Naive thymus-derived CD4-positive, alpha-beta T cell (primary cell): ENCODE measurements around the gene PPP1R3D. TPM values are rescaled to one million over a fixed set of nuclear protein-coding genes. Genes with fewer than 3 reads are reported as not detected.

ENCODE experiments used
- ATAC-seq: fragments of 150-1000 bp; cut with Tn5 transposase; 2 replicates; pipeline ENCODE4 v1.10.0; 2021; ENCODE audit warnings: mild to moderate bottlenecking, moderate library complexity
- CTCF ChIA-PET: fragments of 350-600 bp; sonication (Branson Sonifier 250); formaldehyde crosslinking; loops from one replicate; lab custom pipeline; 2021; ENCODE audit warnings: antibody characterized with exemption; lab: Charles Lee
- POLR2A ChIA-PET: fragments of 350-600 bp; sonication (Branson Sonifier 250); formaldehyde crosslinking; loops from one replicate; lab custom pipeline; 2021; ENCODE audit warnings: antibody characterized with exemption, inconsistent platforms; lab: Charles Lee
- DNase-seq, 9 donors: peaks; one replicate each; pipeline versions ENCODE4 v3.0.0 to v3.0.0-alpha.2; 2020 to 2022; ENCODE audit warnings: mixed read lengths in 1 of 9
- H3K27ac ChIP-seq: one replicate; pipeline ENCODE4 v1.7.0; 2013; ENCODE audit warnings: mild to moderate bottlenecking, low read depth, low read length, moderate library complexity
- H3K27me3 ChIP-seq, 2 donors: one replicate each; pipeline ENCODE4 v1.7.0; 2013; ENCODE audit warnings: low read length in 2 of 2, mild to moderate bottlenecking in 2 of 2, moderate library complexity in 2 of 2; ENCODE audit not compliant: control insufficient read depth in 2 of 2, insufficient read depth in 2 of 2
- H3K36me3 ChIP-seq, 3 experiments: 1 replicate in 2 of 3; 2 replicates in 1 of 3; pipeline ENCODE4 v1.7.0; 2013; ENCODE audit warnings: low read length in 3 of 3, mild to moderate bottlenecking in 3 of 3, moderate library complexity in 1 of 3; ENCODE audit not compliant: insufficient read depth in 3 of 3, control insufficient read depth in 2 of 3
- H3K4me1 ChIP-seq, 2 donors: one replicate each; pipeline ENCODE4 v1.7.0; 2013; ENCODE audit warnings: low read length in 2 of 2, mild to moderate bottlenecking in 2 of 2, moderate library complexity in 1 of 2; ENCODE audit not compliant: control insufficient read depth in 2 of 2, insufficient read depth in 2 of 2
- H3K4me3 ChIP-seq: 2 replicates; pipeline ENCODE4 v1.7.0; 2013; ENCODE audit warnings: mild to moderate bottlenecking, low read length
- H3K9me3 ChIP-seq, 3 experiments: 1 replicate in 2 of 3; 2 replicates in 1 of 3; pipeline ENCODE4 v1.7.0; 2013; ENCODE audit warnings: low read length in 3 of 3; ENCODE audit not compliant: control insufficient read depth in 2 of 3
- H3K27ac Mint-ChIP-seq, 9 donors: one replicate each; pipeline ENCODE4 v1.8.0; 2020 to 2022; ENCODE audit warnings: mixed read lengths in 9 of 9, mild to moderate bottlenecking in 8 of 9, moderate library complexity in 5 of 9, inconsistent platforms in 2 of 9
- H3K27me3 Mint-ChIP-seq, 5 donors: one replicate each; pipeline ENCODE4 v1.8.0; 2021 to 2022; ENCODE audit warnings: mixed read lengths in 5 of 5, mild to moderate bottlenecking in 1 of 5
- H3K36me3 Mint-ChIP-seq, 5 donors: one replicate each; pipeline ENCODE4 v1.8.0; 2020 to 2022; ENCODE audit warnings: mixed read lengths in 5 of 5, mild to moderate bottlenecking in 3 of 5, inconsistent platforms in 1 of 5
- H3K4me1 Mint-ChIP-seq, 7 donors: one replicate each; pipeline ENCODE4 v1.8.0; 2020 to 2022; ENCODE audit warnings: mixed read lengths in 7 of 7, mild to moderate bottlenecking in 3 of 7, inconsistent platforms in 1 of 7
- H3K4me3 Mint-ChIP-seq, 10 donors: one replicate each; pipeline ENCODE4 v1.8.0; 2020 to 2022; ENCODE audit warnings: mild to moderate bottlenecking in 10 of 10, mixed read lengths in 10 of 10, moderate library complexity in 6 of 10, inconsistent platforms in 2 of 10
- H3K9me3 Mint-ChIP-seq, 11 donors: one replicate each; pipeline ENCODE4 v1.8.0; 2020 to 2022; ENCODE audit warnings: mixed read lengths in 11 of 11, mild to moderate bottlenecking in 4 of 11, inconsistent platforms in 1 of 11, moderate library complexity in 1 of 11
- intact Hi-C, 2 donors: fragments of 100-400 bp; cut with micrococcal nuclease; formaldehyde crosslinking; loops; one replicate each; pipeline ENCODE4 v1.15.1; 2023
- polyA plus RNA-seq, 2 donors: library from polyadenylated mRNA; unstranded; fragments of 300-500 nt; fragmentation: Illumina TruSeq; gene quantifications; one replicate each; pipeline ENCODE4 v1.2.3, GENCODE V29; 2021
- total RNA-seq, 6 experiments: library from RNA in 5 of 6; stranded (reverse) in 5 of 6; gene quantifications; 1 replicate in 5 of 6; 2 replicates in 1 of 6; pipeline ENCODE4 v1.2.3 and lab custom pipeline; 2021 to 2026

The PPP1R3D gene
- 10 to 100 TPM in 2 of 5 experiments, 1 to 10 TPM in 3; 4.1 to 11.8 (median 7.5) TPM for total RNA-seq
- polyA plus RNA-seq = 1 to 10 TPM; 1.6 to 1.7 TPM
- 7.3 reads per million, percentile 30 among the genes with 10 or more reads in this experiment for total RNA-seq (lab: John Stamatoyannopoulos, UW)

- Histone ChIP-seq H3K36me3 (peaks cover 9 to 14% (median 12%) of the 10 kb centered on the region in 3 experiments), H3K4me3 (peak within 1 kb of the TSS; percentile 99), H3K9me3 (no peaks in the 10 kb centered on the region), H3K27ac (peak within 1 kb of the TSS; percentile 79), H3K4me1 (peaks cover 17 to 23% of the 10 kb centered on the region in 2 donors), H3K27me3 (no peaks in the 10 kb centered on the region)
- intact Hi-C loops = loop anchor here (1.0 to 10.0 kb wide), 6 partner anchors 8 to 1636 kb away; partner anchors contain the start of gene RAB22A (in 1 of the 2)
- DNase-seq (peak; percentile 82 to 95 (median 86)), ATAC-seq (peak; percentile 98)
- H3K4me1 Mint-ChIP-seq = peaks cover 29 to 65% (median 49%) of the 10 kb centered on the region in 7 donors
- peak within 1 kb of the TSS; percentile 96 to 99 (median 98) for H3K4me3 Mint-ChIP-seq
- no peaks in the 10 kb centered on the region for H3K27me3 Mint-ChIP-seq
- ChIA-PET POLR2A (interaction anchor here (0.6 to 2.3 kb wide), 7 partner anchors 8 to 864 kb away, joined by 3 to 21 read pairs (median 4); no protein-coding TSS in a partner anchor), CTCF (interaction anchor here (1.2 to 2.4 kb wide), 3 partner anchors 10 to 117 kb away, joined by 3 to 13 read pairs (median 12); no protein-coding TSS in a partner anchor)
- peaks cover 0 to 17% (median 11%) of the 10 kb centered on the region in 5 donors for H3K36me3 Mint-ChIP-seq
- peaks cover 0 to 1% (median 0%) of the 10 kb centered on the region in 11 donors for H3K9me3 Mint-ChIP-seq
- H3K27ac Mint-ChIP-seq = peak within 1 kb of the TSS; percentile 95 to 99 (median 97)
These were observed at the start of gene PPP1R3D, which contains the start of gene FAM217B for GRCh38 chr20:59940129-59940955. Gene PPP1R3D, minus strand, starts transcription at chr20:59940305. Its CDS starts 374 bp downstream, at chr20:59939931. Gene FAM217B, plus strand, starts transcription at chr20:59940389. Its CDS starts 3,555 bp downstream, at chr20:59943944.

DNA sequence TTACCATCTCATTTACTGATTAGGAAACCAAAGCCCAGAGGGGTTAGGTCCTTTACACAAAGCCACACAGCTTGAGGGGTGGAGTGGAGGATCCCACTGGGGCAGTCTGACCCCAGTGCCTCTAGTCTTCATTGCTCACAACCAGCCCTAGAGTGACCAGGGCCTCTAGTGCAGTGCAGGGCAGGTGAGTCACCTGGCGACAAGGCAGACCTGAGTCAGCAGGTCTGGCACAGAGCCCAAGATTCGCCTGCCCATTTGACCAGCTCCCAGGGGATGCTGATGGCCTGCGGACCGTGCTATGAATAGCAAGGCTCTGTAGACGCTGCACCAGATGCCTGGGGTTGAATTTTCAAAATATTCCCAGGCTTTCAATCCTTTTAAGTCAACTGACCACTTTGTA lies 48.0 kb upstream of the PPP1R3D start:
- no peak overlapping the region for H3K4me3 Mint-ChIP-seq
- peaks cover 0 to 1% (median 0%) of the 10 kb centered on the region in 11 donors for H3K9me3 Mint-ChIP-seq
- H3K27me3 Mint-ChIP-seq = no peaks in the 10 kb centered on the region
- no peak for DNase-seq
- Histone ChIP-seq H3K4me3 (no peak overlapping the region), H3K27me3 (no peaks in the 10 kb centered on the region), H3K4me1 (no peaks in the 10 kb centered on the region), H3K36me3 (peaks cover 0 to 4% (median 0%) of the 10 kb centered on the region in 3 experiments), H3K9me3 (no peaks in the 10 kb centered on the region), H3K27ac (no peak overlapping the region)
- intact Hi-C loops = no loop called here
- H3K4me1 Mint-ChIP-seq = peaks cover 0 to 3% (median 0%) of the 10 kb centered on the region in 7 donors
- ChIA-PET CTCF (no interaction called here), POLR2A (no interaction called here)
- ATAC-seq = no peak
- H3K27ac Mint-ChIP-seq = no peak overlapping the region
- H3K36me3 Mint-ChIP-seq = peaks cover 0 to 32% (median 19%) of the 10 kb centered on the region in 5 donors

DNA sequence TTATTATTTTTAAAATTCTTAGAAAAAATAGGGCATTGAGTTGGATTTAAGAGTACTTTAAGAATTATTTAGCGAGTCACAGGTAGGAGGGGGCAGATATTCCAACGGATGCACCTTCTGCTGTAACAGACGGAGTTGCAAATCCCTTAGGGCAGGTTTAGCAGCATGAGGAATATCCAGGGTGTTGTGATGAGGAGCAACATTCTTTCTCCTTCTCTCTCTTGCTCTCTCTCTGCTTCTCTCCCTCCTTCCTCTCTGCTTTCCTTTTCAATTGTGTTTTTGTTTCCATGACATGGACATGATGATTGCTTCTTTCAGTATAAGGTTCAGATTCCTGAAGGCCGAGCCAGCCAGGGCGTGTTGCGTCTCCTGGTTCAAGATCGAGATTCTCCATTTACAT lies 47.0 kb upstream of the PPP1R3D start:
- ATAC-seq = no peak
- Histone ChIP-seq H3K4me3 (no peak overlapping the region), H3K36me3 (peaks cover 0 to 4% (median 0%) of the 10 kb centered on the region in 3 experiments), H3K27me3 (no peaks in the 10 kb centered on the region), H3K27ac (no peak overlapping the region), H3K4me1 (no peaks in the 10 kb centered on the region), H3K9me3 (no peaks in the 10 kb centered on the region)
- H3K4me1 Mint-ChIP-seq = peaks cover 0 to 3% (median 0%) of the 10 kb centered on the region in 7 donors
- intact Hi-C loops = no loop called here
- peaks cover 0 to 32% (median 17%) of the 10 kb centered on the region in 5 donors for H3K36me3 Mint-ChIP-seq
- no peak for DNase-seq
- CTCF ChIA-PET = interaction anchor here (0.7 kb wide), 1 partner anchor 30 kb away, joined by 4 read pairs; no protein-coding TSS in a partner anchor
- H3K4me3 Mint-ChIP-seq = no peak overlapping the region
- H3K27ac Mint-ChIP-seq = no peak overlapping the region
- POLR2A ChIA-PET = no interaction called here
- H3K27me3 Mint-ChIP-seq = no peaks in the 10 kb centered on the region
- peaks cover 0 to 1% (median 0%) of the 10 kb centered on the region in 11 donors for H3K9me3 Mint-ChIP-seq

GRCh38 chr20:59985864-59986263 lies 45.8 kb upstream of the PPP1R3D start:
- ATAC-seq (no peak), DNase-seq (no peak)
- Histone ChIP-seq H3K27ac (no peak overlapping the region), H3K4me1 (no peaks in the 10 kb centered on the region), H3K4me3 (no peak overlapping the region), H3K9me3 (no peaks in the 10 kb centered on the region), H3K27me3 (no peaks in the 10 kb centered on the region), H3K36me3 (peaks cover 0 to 4% (median 0%) of the 10 kb centered on the region in 3 experiments)
- intact Hi-C loops = no loop called here
- Mint-ChIP-seq H3K9me3 (peaks cover 0 to 4% (median 0%) of the 10 kb centered on the region in 11 donors), H3K4me1 (peaks cover 0 to 3% (median 0%) of the 10 kb centered on the region in 7 donors), H3K27me3 (no peaks in the 10 kb centered on the region), H3K27ac (no peak overlapping the region), H3K36me3 (peaks cover 0 to 35% (median 18%) of the 10 kb centered on the region in 5 donors), H3K4me3 (no peak overlapping the region)
- ChIA-PET POLR2A (interaction anchor here (0.6 kb wide), 1 partner anchor 1053 kb away, joined by 3 read pairs; no protein-coding TSS in a partner anchor), CTCF (no interaction called here)

DNA sequence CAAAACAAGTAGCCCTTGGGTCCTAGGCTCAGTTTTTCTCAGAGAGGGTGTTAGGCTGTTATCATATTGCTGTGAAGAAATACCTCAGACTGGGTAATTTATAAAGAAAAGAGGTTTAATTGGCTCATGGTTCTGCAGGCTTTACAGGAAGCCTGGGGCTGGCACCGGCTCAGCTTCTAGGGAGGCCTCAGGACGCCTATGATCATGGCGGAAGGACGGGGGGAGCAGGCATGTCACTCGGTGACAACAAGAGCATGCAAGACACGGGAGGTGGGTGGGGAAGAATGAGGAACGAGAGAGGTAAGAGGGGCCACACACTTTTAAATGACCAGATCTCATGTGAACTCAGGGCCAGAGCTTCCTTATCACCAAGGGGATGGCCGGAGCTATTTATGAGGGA lies 45.1 kb upstream of the PPP1R3D start:
- H3K27me3 ChIP-seq = no peaks in the 10 kb centered on the region
- peaks cover 0 to 4% (median 0%) of the 10 kb centered on the region in 11 donors for H3K9me3 Mint-ChIP-seq
- H3K9me3 ChIP-seq = no peaks in the 10 kb centered on the region
- H3K4me1 ChIP-seq = no peaks in the 10 kb centered on the region
- peaks cover 0 to 36% (median 23%) of the 10 kb centered on the region in 5 donors for H3K36me3 Mint-ChIP-seq
- ATAC-seq (no peak), DNase-seq (no peak)
- peaks cover 0 to 3% (median 0%) of the 10 kb centered on the region in 5 donors for H3K27me3 Mint-ChIP-seq
- H3K4me3 ChIP-seq = no peak overlapping the region
- H3K4me3 Mint-ChIP-seq = no peak overlapping the region
- no peak overlapping the region for H3K27ac Mint-ChIP-seq
- POLR2A ChIA-PET = no interaction called here
- peaks cover 0 to 4% (median 0%) of the 10 kb centered on the region in 3 experiments for H3K36me3 ChIP-seq
- no peak overlapping the region for H3K27ac ChIP-seq
- CTCF ChIA-PET = no interaction called here
- intact Hi-C loops = no loop called here
- peaks cover 0 to 3% (median 0%) of the 10 kb centered on the region in 7 donors for H3K4me1 Mint-ChIP-seq

- CTCF ChIA-PET = no interaction called here
These were observed 44.4 kb upstream of the PPP1R3D start for GRCh38 chr20:59984541-59984940.

More at GRCh38 chr20:59984541-59984940, 44.4 kb upstream of the PPP1R3D start:
- Mint-ChIP-seq H3K4me3 (no peak overlapping the region), H3K4me1 (peaks cover 0 to 3% (median 0%) of the 10 kb centered on the region in 7 donors), H3K27me3 (peaks cover 0 to 3% (median 0%) of the 10 kb centered on the region in 5 donors), H3K36me3 (peaks cover 0 to 30% (median 18%) of the 10 kb centered on the region in 5 donors), H3K9me3 (peaks cover 0 to 3% (median 0%) of the 10 kb centered on the region in 11 donors), H3K27ac (peak overlapping the region in 1 of 9 donors; percentile 68)
- POLR2A ChIA-PET = no interaction called here
- DNase-seq (no peak), ATAC-seq (no peak)
- H3K9me3 ChIP-seq = no peaks in the 10 kb centered on the region
- H3K4me1 ChIP-seq = no peaks in the 10 kb centered on the region
- H3K36me3 ChIP-seq = peaks cover 0 to 4% (median 0%) of the 10 kb centered on the region in 3 experiments
- H3K4me3 ChIP-seq = no peak overlapping the region
- intact Hi-C loops = no loop called here
- no peaks in the 10 kb centered on the region for H3K27me3 ChIP-seq
- H3K27ac ChIP-seq = no peak overlapping the region
